ENCODE results near the gene PDE7B.
"Not testable (repeated sequence)": the region's sequence is repeated elsewhere in the genome, so short reads cannot be mapped to it uniquely, and the experiment has no call there.

The PDE7B gene

GRCh38 chr6:135842618-135843392 is 8.7 kb upstream of the PDE7B start:
- no peak for DNase-seq (ENCODE audit: low read depth in 2 of 2)

- no peak for DNase-seq (ENCODE audit: low read depth in 2 of 2)
Observed at GRCh38 chr6:135850882-135851281, 619 bp upstream of the PDE7B start.

GRCh38 chr6:135852746-135853145 is 1.2 kb downstream of the PDE7B start:
- DNase-seq (ENCODE audit: low read depth in 2 of 2) = no peak

- no peak for DNase-seq (ENCODE audit: low read depth in 2 of 2)
Observed at GRCh38 chr6:135853227-135853626, 1.7 kb downstream of the PDE7B start.

GRCh38 chr6:135853986-135854385 is 2.5 kb downstream of the PDE7B start:
- DNase-seq (ENCODE audit: low read depth in 2 of 2) = no peak

GRCh38 chr6:135854799-135855198 is 3.3 kb downstream of the PDE7B start:
- no peak for DNase-seq (ENCODE audit: low read depth in 2 of 2)

GRCh38 chr6:135858931-135859330 is 7.4 kb downstream of the PDE7B start:
- DNase-seq (ENCODE audit: low read depth in 2 of 2) = no peak

GRCh38 chr6:135860361-135860760 is 8.9 kb downstream of the PDE7B start:
- no peak for DNase-seq (ENCODE audit: low read depth in 2 of 2)

GRCh38 chr6:135861189-135861588 is 9.7 kb downstream of the PDE7B start:
- no peak for DNase-seq (ENCODE audit: low read depth in 2 of 2)

- DNase-seq (ENCODE audit: low read depth in 2 of 2) = not testable (repeated sequence)
Observed at GRCh38 chr6:135864929-135865328, 13.4 kb downstream of the PDE7B start.

- DNase-seq (ENCODE audit: low read depth in 2 of 2) = no peak
Observed at GRCh38 chr6:135866445-135867123, 15.1 kb downstream of the PDE7B start.

- no peak for DNase-seq (ENCODE audit: low read depth in 2 of 2)
Observed at GRCh38 chr6:135867332-135867731, 15.8 kb downstream of the PDE7B start.

GRCh38 chr6:135869857-135870256 is 18.4 kb downstream of the PDE7B start:
- DNase-seq (ENCODE audit: low read depth in 2 of 2) = no peak

GRCh38 chr6:135870722-135871121 is 19.2 kb downstream of the PDE7B start:
- DNase-seq (ENCODE audit: low read depth in 2 of 2) = no peak

- no peak for DNase-seq (ENCODE audit: low read depth in 2 of 2)
Observed at GRCh38 chr6:135871296-135871695, 19.8 kb downstream of the PDE7B start.

GRCh38 chr6:135871878-135872277 is 20.4 kb downstream of the PDE7B start:
- no peak for DNase-seq (ENCODE audit: low read depth in 2 of 2)

GRCh38 chr6:135875446-135875845 is 23.9 kb downstream of the PDE7B start:
- DNase-seq (ENCODE audit: low read depth in 2 of 2) = no peak

GRCh38 chr6:135876058-135876457 is 24.6 kb downstream of the PDE7B start:
- DNase-seq (ENCODE audit: low read depth in 2 of 2) = no peak

- DNase-seq (ENCODE audit: low read depth in 2 of 2) = no peak
Observed at GRCh38 chr6:135877666-135878065, 26.2 kb downstream of the PDE7B start.

- peak in 1 of 2 donors; percentile 12 for DNase-seq (ENCODE audit: low read depth in 2 of 2)
Observed at GRCh38 chr6:135880066-135880972, 28.8 kb downstream of the PDE7B start.

GRCh38 chr6:135883045-135883444 is 31.5 kb downstream of the PDE7B start:
- no peak for DNase-seq (ENCODE audit: low read depth in 2 of 2)

- DNase-seq (ENCODE audit: low read depth in 2 of 2) = no peak
Observed at GRCh38 chr6:135883536-135883935, 32.0 kb downstream of the PDE7B start.

Data from stimulated activated CD4-positive, alpha-beta T cell treated with anti-CD3 and anti-CD28 coated beads, Interleukin-1b, Interleukin-23, amount 100 ng/mL, for 1 hour (primary cell).